Neuronal stem cell (in vitro differentiated cells): ENCODE data around the gene PTPN4.

Experiments
- DNase-seq: peaks from one replicate; pipeline ENCODE4 v3.0.0-alpha.2; 2013; ENCODE audit warnings: low spot score
- H2AFZ ChIP-seq: one replicate; pipeline ENCODE4 v1.6.1; 2013; ENCODE audit warnings: mild to moderate bottlenecking, low read length, inconsistent platforms
- H2AK5ac ChIP-seq: 2 replicates; pipeline ENCODE4 v1.6.1; 2013; ENCODE audit warnings: low read depth, mild to moderate bottlenecking, inconsistent platforms, low read length, moderate library complexity, mixed read lengths
- H2BK120ac ChIP-seq: 2 replicates; pipeline ENCODE4 v1.6.1; 2013; ENCODE audit warnings: low read depth, mild to moderate bottlenecking, inconsistent platforms, low read length, moderate library complexity, mixed read lengths
- H2BK12ac ChIP-seq: one replicate; pipeline ENCODE4 v1.6.1; 2013; ENCODE audit warnings: low read length, inconsistent platforms
- H2BK15ac ChIP-seq: 2 replicates; pipeline ENCODE4 v1.6.1; 2013; ENCODE audit warnings: mild to moderate bottlenecking, low read length, inconsistent platforms, mixed read lengths
- H2BK5ac ChIP-seq: one replicate; pipeline ENCODE4 v1.6.1; 2013; ENCODE audit warnings: inconsistent platforms, mild to moderate bottlenecking, low read length, moderate library complexity
- H3K14ac ChIP-seq: one replicate; pipeline ENCODE4 v1.6.1; 2013; ENCODE audit warnings: low read length, inconsistent platforms
- H3K18ac ChIP-seq: 2 replicates; pipeline ENCODE4 v1.6.1; 2013; ENCODE audit warnings: low read length, inconsistent platforms
- H3K23ac ChIP-seq: 2 replicates; pipeline ENCODE4 v1.6.1; 2013; ENCODE audit warnings: low read depth, mild to moderate bottlenecking, mixed read lengths, low read length, inconsistent platforms; ENCODE audit not compliant: poor library complexity
- H3K27ac ChIP-seq: replicated peaks from 3 replicates; pipeline ENCODE4 v1.5.1; 2013; ENCODE audit warnings: low read length, inconsistent platforms
- H3K27me3 ChIP-seq, 3 experiments: 2 replicates each; pipeline ENCODE4 v1.6.1; 2013; ENCODE audit warnings: low read length in 3 of 3, mild to moderate bottlenecking in 2 of 3, inconsistent platforms in 1 of 3, low read depth in 1 of 3, mixed read lengths in 1 of 3, moderate library complexity in 1 of 3; ENCODE audit not compliant: control insufficient read depth in 3 of 3, insufficient read depth in 3 of 3
- H3K36me3 ChIP-seq, 2 donors: replicated peaks in 1 of 2; 2 replicates each; pipeline ENCODE4 v1.6.1; 2013; ENCODE audit warnings: low read length in 2 of 2; ENCODE audit not compliant: control insufficient read depth in 2 of 2, insufficient read depth in 2 of 2
- H3K4ac ChIP-seq: 2 replicates; pipeline ENCODE4 v1.6.1; 2013; ENCODE audit warnings: inconsistent platforms, mild to moderate bottlenecking, low read length, moderate library complexity
- H3K4me1 ChIP-seq, 2 donors: 1 replicate in 1 of 2; 2 replicates in 1 of 2; pipeline ENCODE4 v1.6.1; 2013; ENCODE audit warnings: low read length in 2 of 2, low read depth in 1 of 2; ENCODE audit not compliant: control insufficient read depth in 2 of 2, insufficient read depth in 1 of 2
- H3K4me2 ChIP-seq: one replicate; pipeline ENCODE4 v1.6.1; 2013; ENCODE audit warnings: mild to moderate bottlenecking, low read length, inconsistent platforms; ENCODE audit not compliant: insufficient read depth, poor library complexity, severe bottlenecking
- H3K4me3 ChIP-seq, 2 donors: 2 replicates each; pipeline ENCODE4 v1.5.1; 2013; ENCODE audit warnings: low read length in 2 of 2, mild to moderate bottlenecking in 2 of 2, inconsistent platforms in 1 of 2, moderate library complexity in 1 of 2
- H3K79me1 ChIP-seq: one replicate; pipeline ENCODE4 v1.6.1; 2013; ENCODE audit warnings: low read depth, mild to moderate bottlenecking, inconsistent platforms, low read length, moderate library complexity
- H3K9ac ChIP-seq: one replicate; pipeline ENCODE4 v1.6.1; 2013; ENCODE audit warnings: mild to moderate bottlenecking, low read depth, low read length, inconsistent platforms; ENCODE audit not compliant: poor library complexity
- H3K9me3 ChIP-seq, 2 donors: replicated peaks in 1 of 2; 2 replicates each; pipeline versions ENCODE3 to v1.6.1; 2013; ENCODE audit warnings: low read length in 2 of 2, mild to moderate bottlenecking in 2 of 2, inconsistent platforms in 1 of 2, low read depth in 1 of 2, mixed read lengths in 1 of 2, moderate library complexity in 1 of 2; ENCODE audit not compliant: control insufficient read depth in 2 of 2, insufficient read depth in 1 of 2
- H4K8ac ChIP-seq: one replicate; pipeline ENCODE4 v1.6.1; 2013; ENCODE audit warnings: low read depth, mild to moderate bottlenecking, inconsistent platforms, low read length, moderate library complexity
- H4K91ac ChIP-seq: one replicate; pipeline ENCODE4 v1.6.1; 2013; ENCODE audit warnings: low read length, low read depth, mild to moderate bottlenecking, inconsistent platforms; ENCODE audit not compliant: poor library complexity
- WGBS, 2 donors: extraction: QIAGEN DNeasy Blood & Tissue Kit; methylation state at CpG; one replicate each; pipeline ENCODE4 v1.1.7; 2013; ENCODE audit warnings: missing lambda C conversion rate in 2 of 2, mixed read lengths in 1 of 2; ENCODE audit not compliant: insufficient read length in 2 of 2, insufficient replicate concordance in 1 of 2; ENCODE audit errors: extremely low coverage in 2 of 2; 5-methylcytosine and 5-hydroxymethylcytosine counted together

The PTPN4 gene

DNA sequence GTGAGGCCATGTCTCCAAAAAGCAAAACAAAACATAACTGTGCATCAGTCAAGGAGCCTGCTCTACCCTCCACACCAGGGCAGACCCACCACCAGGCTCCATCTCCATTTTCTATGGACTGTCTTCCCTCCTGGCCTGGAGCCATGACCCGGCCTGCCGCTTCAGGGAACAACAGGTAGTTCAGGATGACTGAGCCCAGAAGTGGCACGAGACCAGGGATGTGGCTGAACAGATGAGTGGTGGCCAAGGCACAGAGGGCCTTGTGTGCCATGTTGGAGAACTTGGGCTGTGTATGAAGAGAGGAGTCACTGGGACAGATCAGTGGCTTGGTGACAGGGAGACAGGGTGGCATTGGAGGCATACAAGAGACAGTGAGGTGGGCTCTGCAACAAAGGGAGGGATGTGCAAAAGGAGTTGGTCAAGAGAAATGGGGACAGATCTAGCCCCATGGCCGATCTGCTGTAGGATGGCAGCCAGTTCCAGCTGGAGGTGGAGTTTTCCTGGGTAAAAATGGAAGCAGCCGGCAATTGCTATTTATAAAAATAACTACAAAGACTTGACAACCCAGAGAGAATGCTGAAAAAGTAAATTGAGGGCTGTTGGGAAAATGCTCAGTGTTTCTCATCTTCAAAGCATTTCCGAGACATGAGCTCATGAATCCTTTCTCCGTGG is 45.8 kb upstream of the PTPN4 start:
- Histone ChIP-seq H3K36me3 (no peaks in the 10 kb centered on the region), H2AFZ (no peak overlapping the region), H3K4ac (no peak overlapping the region), H3K23ac (no peak overlapping the region), H3K79me1 (no peaks in the 10 kb centered on the region), H3K14ac (no peak overlapping the region), H3K27ac (no peak overlapping the region), H2AK5ac (peak overlapping the region; percentile 10), H3K18ac (peak overlapping the region; percentile 59), H2BK15ac (peak overlapping the region; percentile 30), H4K91ac (no peak overlapping the region), H2BK12ac (no peak overlapping the region), H3K9ac (no peak overlapping the region), H3K27me3 (peaks cover 0 to 25% (median 0%) of the 10 kb centered on the region in 3 experiments), H2BK5ac (no peak overlapping the region), H3K4me3 (no peak overlapping the region), H3K4me2 (no peak overlapping the region), H3K9me3 (peaks cover 0 to 4% of the 10 kb centered on the region in 2 donors), H2BK120ac (no peak overlapping the region), H3K4me1 (peaks cover 0 to 5% of the 10 kb centered on the region in 2 donors), H4K8ac (no peak overlapping the region)
- WGBS, 2 donors, result no CpG with 5 or more reads among the region's 7 CpGs
- no peak for DNase-seq

DNA sequence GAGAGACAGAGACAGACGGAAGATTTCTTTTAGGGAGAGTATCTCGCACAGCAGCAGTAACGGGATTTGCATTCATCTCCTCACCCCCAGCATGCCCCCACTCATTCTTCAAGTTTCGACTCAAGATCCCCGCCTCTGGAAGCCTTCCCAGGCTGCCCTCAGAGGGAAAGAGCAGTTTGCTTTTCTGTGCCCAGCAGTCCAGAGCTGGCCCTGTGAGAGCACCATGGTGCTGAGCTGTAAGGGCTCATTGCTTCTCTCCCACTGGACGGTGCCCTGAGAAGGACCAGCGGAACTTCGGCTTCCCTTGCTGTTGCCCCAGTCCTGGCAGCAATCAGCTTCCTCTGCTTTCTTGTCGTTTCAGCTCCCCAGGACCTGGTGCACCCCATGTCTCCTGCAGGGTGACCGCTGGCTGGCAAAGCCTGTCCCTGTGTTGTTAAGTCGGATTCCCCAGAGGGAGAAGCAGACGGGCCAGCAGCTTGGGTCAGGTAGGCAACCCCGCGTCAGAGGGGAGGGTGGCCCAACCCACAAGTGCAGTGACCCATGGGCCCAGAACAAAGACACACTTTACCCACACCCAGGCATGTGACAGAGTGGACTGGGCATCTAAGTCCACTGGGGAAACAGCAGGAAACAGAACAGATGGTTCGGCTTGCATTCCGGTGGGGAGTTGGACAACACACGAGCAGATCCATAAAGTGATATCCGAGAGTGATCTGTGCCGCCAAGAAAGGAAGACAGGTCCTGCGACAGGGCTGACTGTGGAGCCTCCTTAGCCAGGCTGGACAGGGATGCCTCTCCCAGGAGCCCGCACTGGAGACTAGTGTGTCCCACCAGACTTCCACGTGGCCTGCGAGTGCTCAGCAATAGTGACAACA is 44.1 kb upstream of the PTPN4 start:
- Histone ChIP-seq H3K18ac (peak overlapping the region; percentile 61), H3K9me3 (peaks cover 0 to 4% of the 10 kb centered on the region in 2 donors), H3K27me3 (peaks cover 0 to 25% (median 0%) of the 10 kb centered on the region in 3 experiments), H3K14ac (no peak overlapping the region), H3K4me1 (peaks cover 0 to 5% of the 10 kb centered on the region in 2 donors), H4K91ac (no peak overlapping the region), H2BK5ac (no peak overlapping the region), H3K23ac (peak overlapping the region; percentile 21), H3K9ac (peak overlapping the region; percentile 30), H3K4me2 (no peak overlapping the region), H3K79me1 (no peaks in the 10 kb centered on the region), H3K4me3 (no peak overlapping the region), H3K36me3 (no peaks in the 10 kb centered on the region), H3K4ac (no peak overlapping the region), H3K27ac (no peak overlapping the region), H2AFZ (no peak overlapping the region), H2BK120ac (no peak overlapping the region), H2BK15ac (peak overlapping the region; percentile 39), H2BK12ac (no peak overlapping the region), H4K8ac (no peak overlapping the region), H2AK5ac (peak overlapping the region; percentile 78)
- WGBS, 2 donors, result no CpG with 5 or more reads among the region's 23 CpGs
- DNase-seq, result no peak

DNA sequence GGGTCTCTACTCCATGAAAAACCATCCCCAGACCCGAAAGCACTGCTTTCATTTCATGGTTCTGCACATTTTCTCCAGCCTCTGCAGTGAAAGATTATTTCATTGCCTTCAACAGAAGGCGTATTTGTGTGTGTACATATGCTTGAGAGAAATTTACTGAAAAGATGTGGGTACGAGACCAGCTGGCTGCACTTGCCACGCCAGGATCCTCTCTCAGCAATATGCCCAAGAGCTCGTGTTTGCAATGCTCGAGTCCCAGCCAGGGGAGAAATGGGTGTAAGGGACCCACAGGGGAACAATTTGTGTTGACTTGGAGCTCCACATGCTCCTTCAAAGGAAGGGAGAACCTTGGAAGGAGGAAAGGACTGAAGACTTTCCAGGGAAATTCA is 43.4 kb upstream of the PTPN4 start:
- no peak overlapping the region for H4K91ac ChIP-seq
- no peak overlapping the region for H3K9ac ChIP-seq
- no peak overlapping the region for H3K4me3 ChIP-seq
- H2BK120ac ChIP-seq, result no peak overlapping the region
- no peaks in the 10 kb centered on the region for H3K36me3 ChIP-seq
- peaks cover 0 to 5% of the 10 kb centered on the region in 2 donors for H3K4me1 ChIP-seq
- no peak overlapping the region for H3K18ac ChIP-seq
- WGBS, 2 donors, result no CpG with 5 or more reads among the region's 6 CpGs
- no peak overlapping the region for H3K27ac ChIP-seq
- H3K79me1 ChIP-seq, result no peaks in the 10 kb centered on the region
- no peak overlapping the region for H2BK12ac ChIP-seq
- H3K4ac ChIP-seq, result no peak overlapping the region
- H2BK5ac ChIP-seq, result no peak overlapping the region
- H3K9me3 ChIP-seq, result peaks cover 0 to 5% of the 10 kb centered on the region in 2 donors
- no peak overlapping the region for H3K14ac ChIP-seq
- H2BK15ac ChIP-seq, result no peak overlapping the region
- no peak overlapping the region for H2AK5ac ChIP-seq
- H4K8ac ChIP-seq, result no peak overlapping the region
- H3K4me2 ChIP-seq, result no peak overlapping the region
- peaks cover 0 to 25% (median 0%) of the 10 kb centered on the region in 3 experiments for H3K27me3 ChIP-seq
- no peak for DNase-seq
- H2AFZ ChIP-seq, result no peak overlapping the region
- no peak overlapping the region for H3K23ac ChIP-seq
